ENCODE results near the gene SLC22A23. TPM values are rescaled to one million over a fixed set of nuclear protein-coding genes. Genes with fewer than 3 reads are reported as not detected.

The SLC22A23 gene
- total RNA-seq, 1 donor = 9.0 TPM

DNA sequence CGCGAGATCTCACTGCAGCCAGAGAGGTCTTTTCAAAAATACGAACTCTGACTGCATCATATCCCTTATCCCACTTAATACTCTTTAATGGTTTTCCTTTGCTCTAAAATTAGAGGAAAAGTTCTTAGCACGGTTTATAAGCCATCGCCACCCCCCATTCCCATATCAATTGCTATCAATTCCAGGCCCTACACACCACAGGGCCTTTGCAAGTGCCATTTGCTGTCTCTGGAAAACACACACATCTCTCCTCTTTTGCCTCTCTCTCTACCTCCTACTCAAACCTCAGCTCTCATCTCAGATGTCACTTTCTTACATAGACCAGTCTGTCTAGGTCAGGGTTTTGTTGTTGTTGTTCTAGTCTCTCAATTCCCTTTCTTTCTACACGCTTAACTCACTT lies 9.8 kb downstream of the SLC22A23 start:
- no peak overlapping the region for H3K4me3 ChIP-seq (ENCODE audit: low read depth, low read length)
- TF ChIP-seq, protein P1, sequence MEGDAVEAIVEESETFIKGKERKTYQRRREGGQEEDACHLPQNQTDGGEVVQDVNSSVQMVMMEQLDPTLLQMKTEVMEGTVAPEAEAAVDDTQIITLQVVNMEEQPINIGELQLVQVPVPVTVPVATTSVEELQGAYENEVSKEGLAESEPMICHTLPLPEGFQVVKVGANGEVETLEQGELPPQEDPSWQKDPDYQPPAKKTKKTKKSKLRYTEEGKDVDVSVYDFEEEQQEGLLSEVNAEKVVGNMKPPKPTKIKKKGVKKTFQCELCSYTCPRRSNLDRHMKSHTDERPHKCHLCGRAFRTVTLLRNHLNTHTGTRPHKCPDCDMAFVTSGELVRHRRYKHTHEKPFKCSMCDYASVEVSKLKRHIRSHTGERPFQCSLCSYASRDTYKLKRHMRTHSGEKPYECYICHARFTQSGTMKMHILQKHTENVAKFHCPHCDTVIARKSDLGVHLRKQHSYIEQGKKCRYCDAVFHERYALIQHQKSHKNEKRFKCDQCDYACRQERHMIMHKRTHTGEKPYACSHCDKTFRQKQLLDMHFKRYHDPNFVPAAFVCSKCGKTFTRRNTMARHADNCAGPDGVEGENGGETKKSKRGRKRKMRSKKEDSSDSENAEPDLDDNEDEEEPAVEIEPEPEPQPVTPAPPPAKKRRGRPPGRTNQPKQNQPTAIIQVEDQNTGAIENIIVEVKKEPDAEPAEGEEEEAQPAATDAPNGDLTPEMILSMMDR (IDR thresholded peaks at IDR 0.05; ENCODE audit: insufficient read depth, low read length) = no peak
- DNase-seq (ENCODE audit: low read depth) = no peak

DNA sequence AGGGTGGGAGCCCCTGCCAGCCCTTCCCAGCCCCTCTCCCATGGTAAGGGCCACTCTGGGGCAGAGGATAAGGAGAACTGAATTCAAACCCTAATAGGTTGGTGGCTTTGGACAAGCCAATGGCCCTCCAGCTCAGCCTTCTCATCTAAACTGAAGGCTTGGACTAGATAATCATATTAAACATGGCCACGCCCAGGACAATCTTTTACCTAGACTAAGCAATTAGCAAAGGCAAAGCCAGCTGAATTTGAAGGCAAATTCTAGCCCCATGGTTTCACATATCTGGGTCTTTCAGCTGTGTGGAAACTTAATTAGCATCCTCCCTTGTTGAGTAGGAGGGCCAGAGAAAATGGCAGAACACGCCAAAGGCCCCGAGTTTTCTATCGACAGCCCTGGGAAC lies 10.7 kb downstream of the SLC22A23 start:
- TF ChIP-seq, protein P1 (IDR thresholded peaks at IDR 0.05; ENCODE audit: insufficient read depth, low read length) = no peak
- no peak overlapping the region for H3K4me3 ChIP-seq (ENCODE audit: low read depth, low read length)
- DNase-seq (ENCODE audit: low read depth) = no peak

DNA sequence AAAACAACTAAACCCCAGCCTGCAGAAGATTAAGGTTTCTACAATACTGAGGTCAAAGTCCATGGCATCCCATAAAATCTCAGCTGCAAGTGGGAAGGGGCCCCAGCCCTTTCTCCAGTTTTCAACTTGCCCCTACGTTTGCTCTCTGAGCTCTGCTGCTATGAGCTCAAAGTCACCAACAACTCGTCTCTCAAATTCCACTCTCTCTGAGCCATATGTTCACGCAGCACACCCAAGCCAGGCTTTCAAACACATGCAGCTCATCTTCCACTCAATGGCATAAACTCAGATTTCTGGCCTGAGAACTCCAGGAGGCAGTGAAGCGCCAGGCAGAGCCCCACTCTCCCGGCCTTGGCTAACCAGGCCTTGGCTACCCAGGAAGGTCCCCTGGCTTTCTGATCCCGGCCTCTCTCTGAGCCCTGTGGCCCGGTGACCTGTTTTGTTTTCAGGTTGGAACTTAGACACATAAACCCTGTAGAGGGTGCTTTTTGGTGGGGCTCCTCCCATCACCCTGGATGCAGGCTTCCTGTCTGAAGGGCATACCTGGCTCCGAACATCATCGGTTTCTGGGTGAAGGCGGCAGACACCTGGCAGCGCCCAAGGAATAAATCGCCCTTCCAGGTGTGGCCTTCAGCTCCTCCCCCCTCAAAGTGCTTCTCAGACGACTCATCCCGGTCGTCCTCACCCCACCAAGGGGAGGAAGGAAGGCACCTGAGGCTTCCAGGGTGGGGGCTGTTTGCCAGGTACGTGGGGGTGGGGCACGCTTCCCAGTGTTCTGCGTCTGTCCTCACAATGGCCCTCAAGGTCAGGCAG lies 12.4 kb downstream of the SLC22A23 start:
- no peak for DNase-seq (ENCODE audit: low read depth)
- TF ChIP-seq, protein P1 (IDR thresholded peaks at IDR 0.05; ENCODE audit: insufficient read depth, low read length) = no peak

DNA sequence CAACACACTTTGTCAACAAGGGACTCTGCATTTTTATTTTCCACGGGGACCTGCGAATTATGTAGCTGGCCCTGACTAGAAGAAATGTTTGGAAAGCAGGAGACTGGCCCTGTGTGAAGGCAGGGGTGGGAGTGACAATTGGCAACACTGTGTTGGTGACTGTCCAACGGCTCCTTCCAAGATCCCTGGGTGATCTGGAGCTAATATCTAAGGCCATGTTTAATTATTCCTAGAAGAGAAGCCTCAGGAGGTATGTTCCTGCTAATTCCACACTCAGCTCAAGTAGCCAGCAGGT lies 13.7 kb downstream of the SLC22A23 start:
- TF ChIP-seq, protein P1 (IDR thresholded peaks at IDR 0.05; ENCODE audit: insufficient read depth, low read length) = no peak
- H3K4me3 ChIP-seq (ENCODE audit: low read depth, low read length) = no peak overlapping the region
- DNase-seq (ENCODE audit: low read depth) = no peak

More for the DNA sequence above, 12.4 kb downstream of the SLC22A23 start:
- H3K4me3 ChIP-seq (ENCODE audit: low read depth, low read length) = no peak overlapping the region

DNA sequence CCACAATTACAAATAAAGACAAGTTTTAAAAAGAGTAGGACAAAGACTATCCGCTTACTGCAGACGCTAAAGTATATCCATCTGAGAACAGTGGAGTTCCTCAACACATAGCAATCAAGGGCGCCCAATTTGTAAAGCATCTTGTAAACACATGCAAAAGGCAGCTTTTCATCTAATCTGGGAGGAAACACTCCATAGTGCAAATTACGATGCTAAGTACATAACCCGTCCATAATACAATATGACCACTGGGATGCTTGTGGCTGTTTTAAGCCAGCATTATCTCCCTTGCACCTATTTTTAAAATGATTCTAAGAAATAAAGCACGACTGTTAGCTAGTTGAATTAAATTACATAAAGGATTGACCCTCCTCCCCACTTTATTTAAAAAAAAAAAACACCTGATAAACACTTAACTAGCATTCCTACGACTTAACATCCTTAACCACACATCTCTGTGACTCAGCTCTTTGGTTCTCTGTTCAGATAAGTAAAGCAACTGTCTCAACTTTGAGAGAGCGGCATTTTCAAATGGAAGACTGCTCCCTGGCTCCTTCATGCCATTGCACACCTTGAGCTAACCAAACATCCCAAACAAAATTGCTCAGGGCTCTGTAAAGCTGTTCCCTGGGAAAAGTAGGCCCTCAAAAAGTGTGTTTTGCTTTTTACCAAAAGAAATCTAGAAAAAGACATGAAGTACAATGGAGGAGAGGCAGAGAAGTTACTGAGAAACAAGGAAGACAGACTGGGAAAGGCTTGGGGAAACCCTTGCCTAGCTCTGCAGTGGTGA lies 14.2 kb downstream of the SLC22A23 start:
- H3K4me3 ChIP-seq (ENCODE audit: low read depth, low read length) = no peak overlapping the region
- TF ChIP-seq, protein P1 (IDR thresholded peaks at IDR 0.05; ENCODE audit: insufficient read depth, low read length) = peak; percentile 17
- peak; percentile 78 for DNase-seq (ENCODE audit: low read depth)

DNA sequence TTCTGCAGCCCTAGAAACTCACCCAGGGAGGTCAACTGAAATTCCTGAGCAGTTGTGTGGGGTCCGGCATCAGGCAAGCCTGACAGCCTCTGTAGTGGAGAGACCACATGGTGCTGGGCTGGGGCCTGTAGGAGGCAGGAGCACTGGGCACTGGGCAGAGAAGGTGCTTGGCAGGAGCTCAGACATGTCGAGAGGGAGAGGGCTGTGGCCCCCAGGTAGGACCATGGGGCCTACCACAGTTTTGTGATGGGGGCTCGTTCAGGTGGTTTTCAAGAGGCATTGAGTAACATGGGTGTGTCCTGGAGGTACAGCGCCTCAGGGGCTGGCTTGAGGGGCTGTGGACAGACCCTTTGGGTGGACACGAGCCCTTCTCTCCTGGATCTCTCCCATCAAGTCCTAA lies 15.9 kb downstream of the SLC22A23 start:
- H3K4me3 ChIP-seq (ENCODE audit: low read depth, low read length) = no peak overlapping the region
- no peak for DNase-seq (ENCODE audit: low read depth)
- TF ChIP-seq, protein P1 (IDR thresholded peaks at IDR 0.05; ENCODE audit: insufficient read depth, low read length) = no peak

Data from fibroblast of the aortic adventitia (primary cell).